ENCODE data around the gene CDIP1. TPM values are rescaled to one million over a fixed set of nuclear protein-coding genes. Genes with fewer than 3 reads are reported as not detected.
A peak's percentile ranks its signal among the peaks of the same experiment; 100 is the strongest.

CDIP1 gene
- total RNA-seq, 1 donor from 2014 or later = 64.7 TPM

- peaks cover 17% of the 10 kb centered on the region for H3K4me1 Mint-ChIP-seq (ENCODE audit: low read depth, unreplicated experiment)
- Histone ChIP-seq H3K4me3 (ENCODE audit: insufficient read depth, low read depth, low read length) (no peak overlapping the region), H2AFZ (ENCODE audit: low read depth, low read length) (no peak overlapping the region), H3K79me2 (ENCODE audit: insufficient read depth, low read length) (peaks cover 6% of the 10 kb centered on the region), H3K9ac (ENCODE audit: low read length) (no peak overlapping the region), H3K27me3 (ENCODE audit: insufficient read depth, low read length) (no peaks in the 10 kb centered on the region), H4K20me1 (ENCODE audit: insufficient read depth, low read length) (peaks cover 58% of the 10 kb centered on the region), H3K36me3 (ENCODE audit: insufficient read depth, low read length) (peaks cover 16% of the 10 kb centered on the region), H3K9me3 (ENCODE audit: insufficient read depth, low read depth, low read length) (no peaks in the 10 kb centered on the region), H3K4me2 (ENCODE audit: low read length) (no peak overlapping the region), H3K4me1 (ENCODE audit: insufficient read depth, low read length) (no peaks in the 10 kb centered on the region), H3K27ac (ENCODE audit: low read depth, low read length) (no peak overlapping the region)
- FAIRE-seq = no peak
- H3K27me3 Mint-ChIP-seq (ENCODE audit: low read depth, unreplicated experiment) = no peaks in the 10 kb centered on the region
- no peak for TF ChIP-seq EZH2 (IDR thresholded peaks at IDR 0.05; ENCODE audit: insufficient read depth, low read length)
- TF ChIP-seq, protein P1, sequence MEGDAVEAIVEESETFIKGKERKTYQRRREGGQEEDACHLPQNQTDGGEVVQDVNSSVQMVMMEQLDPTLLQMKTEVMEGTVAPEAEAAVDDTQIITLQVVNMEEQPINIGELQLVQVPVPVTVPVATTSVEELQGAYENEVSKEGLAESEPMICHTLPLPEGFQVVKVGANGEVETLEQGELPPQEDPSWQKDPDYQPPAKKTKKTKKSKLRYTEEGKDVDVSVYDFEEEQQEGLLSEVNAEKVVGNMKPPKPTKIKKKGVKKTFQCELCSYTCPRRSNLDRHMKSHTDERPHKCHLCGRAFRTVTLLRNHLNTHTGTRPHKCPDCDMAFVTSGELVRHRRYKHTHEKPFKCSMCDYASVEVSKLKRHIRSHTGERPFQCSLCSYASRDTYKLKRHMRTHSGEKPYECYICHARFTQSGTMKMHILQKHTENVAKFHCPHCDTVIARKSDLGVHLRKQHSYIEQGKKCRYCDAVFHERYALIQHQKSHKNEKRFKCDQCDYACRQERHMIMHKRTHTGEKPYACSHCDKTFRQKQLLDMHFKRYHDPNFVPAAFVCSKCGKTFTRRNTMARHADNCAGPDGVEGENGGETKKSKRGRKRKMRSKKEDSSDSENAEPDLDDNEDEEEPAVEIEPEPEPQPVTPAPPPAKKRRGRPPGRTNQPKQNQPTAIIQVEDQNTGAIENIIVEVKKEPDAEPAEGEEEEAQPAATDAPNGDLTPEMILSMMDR (IDR thresholded peaks at IDR 0.05; ENCODE audit: insufficient read depth, low read depth, low read length) = no peak
- no peak overlapping the region for H3K4me3 Mint-ChIP-seq (ENCODE audit: unreplicated experiment)
- DNase-seq (ENCODE audit: low read depth) = no peak
- H3K36me3 Mint-ChIP-seq (ENCODE audit: low read depth, unreplicated experiment) = no peaks in the 10 kb centered on the region
- H3K27ac Mint-ChIP-seq (ENCODE audit: unreplicated experiment) = peak overlapping the region; percentile 34
- H3K9me3 Mint-ChIP-seq (ENCODE audit: unreplicated experiment) = no peaks in the 10 kb centered on the region
Measured at GRCh38 chr16:4513086-4513860, 25.3 kb downstream of the CDIP1 start.

- Mint-ChIP-seq H3K27ac (ENCODE audit: unreplicated experiment) (peak overlapping the region; percentile 69), H3K4me3 (ENCODE audit: unreplicated experiment) (no peak overlapping the region)
- DNase-seq (ENCODE audit: low read depth) = no peak
Measured at GRCh38 chr16:4512473-4512872, 26.1 kb downstream of the CDIP1 start.

More at GRCh38 chr16:4512473-4512872, 26.1 kb downstream of the CDIP1 start:
- H3K79me2 ChIP-seq (ENCODE audit: insufficient read depth, low read length) = peaks cover 6% of the 10 kb centered on the region
- Mint-ChIP-seq H3K4me1 (ENCODE audit: low read depth, unreplicated experiment) (peaks cover 17% of the 10 kb centered on the region), H3K36me3 (ENCODE audit: low read depth, unreplicated experiment) (peaks cover 4% of the 10 kb centered on the region), H3K27me3 (ENCODE audit: low read depth, unreplicated experiment) (no peaks in the 10 kb centered on the region), H3K9me3 (ENCODE audit: unreplicated experiment) (no peaks in the 10 kb centered on the region)
- no peak overlapping the region for H2AFZ ChIP-seq (ENCODE audit: low read depth, low read length)
- H3K4me1 ChIP-seq (ENCODE audit: insufficient read depth, low read length) = no peaks in the 10 kb centered on the region
- H3K4me2 ChIP-seq (ENCODE audit: low read length) = no peak overlapping the region
- H3K27ac ChIP-seq (ENCODE audit: low read depth, low read length) = no peak overlapping the region
- peaks cover 22% of the 10 kb centered on the region for H3K36me3 ChIP-seq (ENCODE audit: insufficient read depth, low read length)
- H4K20me1 ChIP-seq (ENCODE audit: insufficient read depth, low read length) = peaks cover 57% of the 10 kb centered on the region
- no peak overlapping the region for H3K4me3 ChIP-seq (ENCODE audit: insufficient read depth, low read depth, low read length)
- H3K9me3 ChIP-seq (ENCODE audit: insufficient read depth, low read depth, low read length) = no peaks in the 10 kb centered on the region
- FAIRE-seq = no peak
- H3K27me3 ChIP-seq (ENCODE audit: insufficient read depth, low read length) = no peaks in the 10 kb centered on the region
- TF ChIP-seq, protein P1 (IDR thresholded peaks at IDR 0.05; ENCODE audit: insufficient read depth, low read depth, low read length) = no peak
- no peak for TF ChIP-seq EZH2 (IDR thresholded peaks at IDR 0.05; ENCODE audit: insufficient read depth, low read length)
- H3K9ac ChIP-seq (ENCODE audit: low read length) = no peak overlapping the region
